Right forelimb (tissue), 1 donor: ENCODE measurements around the gene QSER1.
"Not testable (repeated sequence)": the region's sequence is repeated elsewhere in the genome, so short reads cannot be mapped to it uniquely, and the experiment has no call there.

ENCODE experiments used
- DNase-seq: peaks from one replicate; pipeline ENCODE4 v3.0.0-alpha.2; 2018

Gene QSER1

DNA sequence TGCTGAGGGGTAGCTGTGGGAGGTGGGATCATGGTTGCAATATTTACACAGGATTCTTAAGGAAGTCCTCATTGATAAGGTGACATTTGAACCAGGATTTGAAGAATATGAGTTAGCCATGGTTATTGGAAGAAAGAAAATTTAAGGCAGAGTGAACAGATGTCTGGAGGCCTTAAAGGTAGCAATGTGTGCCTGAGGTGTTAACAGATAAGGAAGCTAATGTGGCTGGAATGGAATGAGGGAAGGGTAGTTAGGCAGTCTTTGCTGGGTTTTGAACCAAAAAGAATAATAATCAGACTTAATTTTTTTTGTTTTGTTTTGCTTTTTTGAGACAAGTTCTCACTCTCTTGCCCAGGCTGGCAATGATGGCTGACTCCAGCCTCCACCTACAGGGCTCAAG is 113.4 kb downstream of the QSER1 start:
- DNase-seq: no peak

DNA sequence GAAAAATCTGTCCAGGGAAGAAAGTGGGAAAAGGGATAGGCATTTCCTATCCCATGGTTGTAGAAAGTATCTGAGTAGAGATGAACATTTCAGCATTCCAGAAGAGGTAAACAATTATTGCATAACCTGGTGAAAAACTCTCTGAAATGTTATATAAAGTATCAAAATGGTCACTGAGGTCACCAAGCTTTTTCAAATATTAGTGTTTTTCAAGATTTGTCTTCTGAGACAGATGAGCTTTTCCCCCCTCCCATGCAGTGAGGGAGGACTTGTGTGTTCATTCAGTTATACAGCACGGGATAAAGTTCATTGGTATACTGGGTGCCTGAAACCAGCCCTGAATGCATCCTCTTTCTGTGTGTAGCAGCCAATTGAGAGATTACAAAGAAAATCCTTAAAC is 121.1 kb downstream of the QSER1 start:
- DNase-seq: no peak

DNA sequence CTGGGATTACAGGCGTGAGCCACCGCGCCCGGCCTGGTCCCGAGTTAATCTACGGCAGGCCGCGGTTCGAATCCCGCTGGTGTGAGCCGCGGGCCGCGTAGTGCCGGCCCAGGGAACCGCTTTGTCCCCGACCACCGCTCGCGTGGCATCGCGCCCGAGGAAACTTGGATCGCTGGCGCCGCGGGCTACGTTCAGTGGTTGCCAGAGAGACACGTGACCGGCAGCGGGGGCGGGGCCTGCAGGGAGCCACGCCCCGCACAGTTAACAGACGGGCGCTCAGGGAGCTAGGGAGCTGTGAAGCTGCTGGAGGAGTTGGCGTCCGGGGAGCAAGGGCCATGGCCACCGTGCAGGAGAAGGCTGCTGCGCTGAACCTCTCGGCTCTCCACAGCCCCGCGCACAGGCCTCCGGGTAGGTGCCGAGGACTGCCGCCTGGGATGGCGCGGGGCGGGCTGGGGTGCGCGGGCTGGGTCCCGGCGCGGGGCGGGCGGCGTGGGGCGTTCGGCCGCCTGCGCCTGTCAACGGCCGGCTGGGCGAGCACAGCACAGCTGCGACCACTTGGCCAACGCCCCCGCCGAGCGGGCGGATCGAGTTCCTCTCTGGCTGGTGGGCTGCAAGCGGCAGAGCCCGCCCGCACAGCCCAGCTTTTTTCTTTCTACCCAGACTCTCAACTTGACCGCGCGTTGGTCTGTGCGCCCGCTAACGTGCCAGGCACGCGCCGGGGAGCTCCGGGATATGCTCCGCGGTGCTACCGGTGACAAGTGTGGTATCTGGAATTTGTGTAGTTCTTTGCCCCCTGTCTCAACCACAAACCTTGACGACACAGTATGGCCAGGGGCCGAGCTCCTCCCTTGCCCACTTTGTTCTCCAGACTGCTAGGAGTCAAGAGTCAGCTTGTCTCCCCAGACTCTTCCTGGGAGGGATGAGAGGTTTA is 123.3 kb downstream of the QSER1 start, which contains the start of gene DEPDC7:
TSS of gene DEPDC7 (plus strand) at position 258 of the 931 bp plus-strand sequence. CDS start at position 336, 78 bp downstream.
- peak; percentile 93 for DNase-seq

DNA sequence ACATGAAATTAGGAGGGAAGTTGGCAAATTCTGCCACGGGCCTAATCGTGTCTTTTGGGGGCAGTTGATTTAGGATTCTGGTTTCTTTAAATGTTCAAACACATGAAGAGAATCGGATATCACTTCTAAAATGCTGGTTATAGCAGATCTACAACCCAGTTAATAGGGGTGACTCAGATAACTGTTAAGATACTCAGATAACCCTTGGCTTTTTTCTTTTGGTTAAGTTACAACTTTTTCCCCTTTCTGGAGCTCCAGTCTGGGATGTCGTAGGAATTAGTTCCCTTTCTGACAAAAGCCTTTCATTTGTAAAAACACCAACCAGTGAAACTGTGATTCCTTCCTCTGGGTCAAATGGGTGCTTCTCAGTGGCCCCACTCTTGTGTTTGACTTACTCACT is 124.0 kb downstream of the QSER1 start:
- DNase-seq: no peak

DNA sequence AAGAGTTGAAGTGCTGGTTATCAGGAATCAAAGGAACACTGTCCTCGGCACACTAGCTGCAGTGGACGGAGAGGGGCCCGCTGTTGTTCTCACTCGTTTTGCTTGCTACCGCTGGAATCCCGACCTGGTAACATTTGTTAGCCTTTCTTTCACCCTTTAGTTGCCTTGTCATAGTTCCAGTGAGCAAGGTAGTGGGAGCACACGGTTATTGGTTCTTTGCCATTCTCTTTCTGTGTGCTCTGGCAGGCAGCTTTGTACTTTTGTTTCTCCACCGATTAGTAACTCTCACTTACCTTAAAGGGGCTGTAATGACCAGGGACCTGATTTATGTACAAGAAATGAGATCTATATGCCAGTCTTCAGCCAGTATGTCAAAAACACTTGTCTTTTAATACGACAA is 124.9 kb downstream of the QSER1 start:
- DNase-seq: no peak

DNA sequence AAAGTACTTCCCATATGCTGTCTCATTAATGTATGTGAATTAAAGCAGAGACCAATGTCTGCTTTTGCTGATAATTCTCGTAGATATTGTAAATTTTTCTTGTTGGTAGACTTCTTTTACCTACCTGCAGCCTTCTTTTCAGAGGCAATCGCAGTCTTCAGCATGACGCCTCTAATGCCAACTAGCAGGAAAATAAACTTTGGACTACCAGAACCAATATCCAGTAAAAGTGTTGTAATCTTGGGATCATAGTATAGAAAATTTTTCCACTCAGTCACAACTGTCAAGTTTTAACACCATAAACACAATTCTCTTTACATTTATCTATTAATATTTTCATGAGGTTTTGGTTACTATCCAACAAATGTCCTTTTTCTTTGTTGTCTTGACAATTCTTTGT is 125.4 kb downstream of the QSER1 start:
- no peak for DNase-seq

DNA sequence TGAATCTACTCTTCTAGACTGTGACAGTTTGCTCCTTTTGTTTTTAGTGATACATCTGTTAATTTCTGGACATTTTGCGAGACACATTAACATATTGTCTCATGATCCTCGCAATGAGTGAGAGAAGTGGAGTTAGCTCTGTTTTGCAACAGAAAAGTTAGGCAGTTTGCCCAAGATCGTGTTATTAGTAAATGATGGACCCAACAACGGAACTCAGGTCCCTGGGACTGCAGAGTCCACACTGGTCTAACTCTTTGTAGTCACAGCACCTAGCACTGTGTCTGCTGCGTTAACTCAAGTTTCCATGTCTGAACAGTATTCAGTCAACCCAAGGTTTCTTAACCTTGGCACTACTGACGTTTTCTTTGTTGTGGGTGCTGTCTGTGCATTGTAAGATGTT is 126.2 kb downstream of the QSER1 start:
- DNase-seq: no peak

DNA sequence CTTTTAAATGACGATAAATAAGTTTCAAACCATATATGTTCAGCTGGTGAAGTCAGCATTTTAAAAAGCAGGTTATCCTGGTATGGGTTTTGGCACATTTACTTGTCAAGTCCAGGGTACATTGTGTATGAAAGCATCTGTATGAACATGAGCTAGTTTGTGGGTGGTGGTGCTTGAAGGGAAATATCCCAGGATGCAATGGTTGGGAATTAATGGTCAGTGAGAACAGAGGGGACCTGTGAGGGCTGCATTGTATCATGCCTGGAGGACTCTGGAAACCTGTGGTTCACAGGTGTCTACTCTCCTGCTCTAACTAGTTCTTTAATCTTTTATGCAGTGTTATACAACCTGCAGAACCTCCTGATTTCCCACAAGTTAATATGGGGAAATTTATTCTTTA is 128.9 kb downstream of the QSER1 start:
- no peak for DNase-seq

DNA sequence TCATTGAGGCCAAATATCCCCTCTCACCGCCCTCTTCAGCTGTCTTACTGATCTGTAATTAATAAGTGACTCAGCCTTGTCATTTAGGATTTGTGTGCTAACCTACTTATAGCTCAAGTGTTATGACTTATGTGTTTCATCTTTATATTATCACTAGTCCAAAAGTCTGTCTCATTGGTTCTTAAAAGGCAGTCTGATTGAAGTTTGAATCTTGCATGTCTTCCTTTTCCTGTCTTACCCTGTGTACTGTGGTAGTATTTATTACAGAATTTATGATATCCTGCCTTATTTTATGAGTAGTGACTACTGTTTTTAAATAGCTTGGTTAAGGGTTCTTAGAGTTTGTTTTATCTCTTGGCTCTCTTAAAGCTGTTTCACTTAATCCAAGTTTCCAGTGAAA is 129.3 kb downstream of the QSER1 start:
- DNase-seq: no peak

DNA sequence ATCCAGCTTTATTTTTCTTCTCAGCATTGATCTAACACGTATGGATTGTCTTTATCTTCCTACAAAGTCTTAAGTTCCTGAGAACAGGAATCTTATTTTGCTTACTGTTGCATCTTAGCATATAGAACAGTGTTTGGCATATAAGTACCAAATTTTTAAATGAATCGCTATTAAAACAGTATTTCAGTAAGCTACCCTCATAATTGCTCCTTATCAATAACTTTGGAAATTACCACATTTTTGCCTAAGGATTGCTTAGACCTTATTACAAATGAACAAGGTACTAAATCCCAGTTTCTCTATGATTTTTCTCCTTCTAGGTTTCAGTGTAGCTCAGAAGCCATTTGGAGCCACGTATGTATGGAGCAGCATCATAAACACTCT is 132.7 kb downstream of the QSER1 start:
- DNase-seq: no peak

DNA sequence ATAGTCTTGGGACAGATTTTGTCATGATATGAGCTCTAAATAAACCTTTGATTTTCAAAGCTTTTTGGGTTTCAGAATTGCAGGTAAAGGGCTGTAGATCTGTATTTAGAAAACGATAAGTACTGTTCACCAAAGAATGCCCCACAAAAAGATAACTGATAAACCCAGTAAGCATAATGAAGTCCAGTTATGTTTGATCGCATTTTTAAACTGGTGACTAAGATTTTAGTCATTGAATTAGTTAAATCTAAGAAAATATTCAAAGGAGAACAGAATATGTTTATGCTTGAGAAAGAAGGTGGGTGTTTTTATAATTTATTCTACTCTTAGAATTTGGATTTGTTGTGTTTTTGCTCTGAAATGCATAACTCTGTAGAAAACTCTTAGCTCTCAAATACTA is 134.6 kb downstream of the QSER1 start:
- DNase-seq: no peak

DNA sequence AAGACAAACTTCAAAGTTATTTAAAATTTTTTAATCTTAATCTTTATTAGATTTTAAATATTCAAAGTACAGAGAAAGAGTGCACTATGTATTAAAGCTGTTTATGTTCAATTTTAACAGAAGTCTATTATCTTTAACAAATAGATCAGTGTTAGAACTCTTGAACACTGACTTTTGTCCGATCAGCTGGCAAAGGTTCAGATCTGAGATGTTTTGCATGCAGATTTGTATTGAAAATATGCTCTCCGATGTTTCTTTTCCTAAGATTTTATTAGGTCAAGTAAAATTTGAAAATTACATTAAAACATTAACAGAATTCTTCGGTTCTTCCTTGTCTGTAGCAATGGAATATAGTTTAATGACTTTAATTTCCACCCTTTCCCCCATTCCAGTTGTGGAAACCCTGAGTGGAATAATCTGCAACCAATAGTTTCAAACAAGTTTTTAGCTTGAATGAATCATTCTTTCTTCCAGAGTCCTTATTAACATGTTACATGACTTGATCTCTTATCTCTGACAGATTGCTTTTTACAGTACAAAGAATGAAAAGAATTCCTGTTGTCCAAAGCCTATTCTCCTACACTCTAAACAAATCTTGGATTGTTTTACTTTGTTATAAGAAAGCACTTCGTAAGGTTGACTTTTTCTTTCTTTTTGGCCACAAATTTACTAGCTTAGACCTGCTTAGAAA is 135.4 kb downstream of the QSER1 start:
- DNase-seq: no peak

DNA sequence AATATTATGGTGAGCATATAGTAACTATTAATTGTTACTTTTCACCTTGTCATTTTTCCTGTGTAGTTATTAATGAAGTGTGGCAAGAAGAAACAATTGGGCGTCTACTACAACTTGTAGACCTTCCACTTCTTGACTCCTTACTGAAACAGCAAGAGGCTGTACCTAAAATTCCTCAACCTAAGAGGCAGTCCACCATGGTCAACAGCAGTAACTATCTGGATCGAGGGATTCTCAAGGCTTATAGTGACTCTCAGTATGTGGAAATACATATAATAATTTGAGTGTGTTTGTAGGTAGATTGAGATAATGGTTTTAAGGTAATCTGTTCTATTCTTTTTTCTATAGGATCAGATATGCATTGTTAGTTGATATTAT is 135.9 kb downstream of the QSER1 start:
- no peak for DNase-seq

DNA sequence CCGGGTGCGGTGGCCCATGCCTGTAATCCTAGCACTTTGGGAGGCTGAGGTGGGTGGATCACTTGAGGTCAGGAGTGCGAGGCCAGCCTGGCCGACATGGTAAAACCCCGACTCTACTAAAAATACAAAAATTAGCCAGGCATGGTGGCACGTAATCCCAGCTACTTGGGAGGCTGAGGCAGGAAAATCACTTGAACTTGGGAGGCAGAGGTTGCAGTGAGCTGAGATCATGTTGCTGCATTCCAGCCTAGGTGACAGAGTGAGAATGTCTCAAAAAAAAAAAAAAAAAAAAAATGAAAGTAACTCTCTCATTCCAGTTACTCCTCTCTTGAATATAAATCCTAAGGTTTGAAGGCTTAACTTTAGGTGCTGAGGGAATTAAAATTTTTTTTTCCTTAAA is 136.6 kb downstream of the QSER1 start:
- DNase-seq: not testable (repeated sequence)
